ENCODE data around the gene EMX2. TPM values are rescaled to one million over a fixed set of nuclear protein-coding genes. Genes with fewer than 3 reads are reported as not detected.
A peak's percentile ranks its signal among the peaks of the same experiment; 100 is the strongest.
"Not testable (repeated sequence)": the region's sequence is repeated elsewhere in the genome, so short reads cannot be mapped to it uniquely, and the experiment has no call there.

The EMX2 gene
- 0.95 TPM for total RNA-seq
- polyA plus RNA-seq: 5.0 TPM

- H3K27ac ChIP-seq (ENCODE audit: low read depth): no peak within 1 kb of the TSS
- DNase-seq (ENCODE audit: extremely low spot score): no peak
- peak within 1 kb of the TSS; percentile 33 for H3K4me3 ChIP-seq (ENCODE audit: low read depth, low read length)
- 5% methylated on average over 26 of the region's 26 CpGs for WGBS
- peaks cover 2% of the 10 kb centered on the region for H3K4me1 ChIP-seq (ENCODE audit: insufficient read depth)
- no peaks in the 10 kb centered on the region for H3K36me3 ChIP-seq (ENCODE audit: insufficient read depth)
Measured at GRCh38 chr10:117542706-117543224, at the start of gene EMX2. Gene EMX2 (plus strand): TSS chr10:117542746. CDS start chr10:117543268, 522 bp downstream.

GRCh38 chr10:117496031-117496430 lies 46.5 kb upstream of the EMX2 start:
- H3K4me1 ChIP-seq (ENCODE audit: insufficient read depth): no peaks in the 10 kb centered on the region
- WGBS: 55% methylated on average over 5 of the region's 5 CpGs
- no peak overlapping the region for H3K4me3 ChIP-seq (ENCODE audit: low read depth, low read length)
- no peak for DNase-seq (ENCODE audit: extremely low spot score)
- no peak overlapping the region for H3K27ac ChIP-seq (ENCODE audit: low read depth)
- H3K36me3 ChIP-seq (ENCODE audit: insufficient read depth): no peaks in the 10 kb centered on the region

- no peaks in the 10 kb centered on the region for H3K36me3 ChIP-seq (ENCODE audit: insufficient read depth)
- H3K4me1 ChIP-seq (ENCODE audit: insufficient read depth): no peaks in the 10 kb centered on the region
- H3K27ac ChIP-seq (ENCODE audit: low read depth): no peak overlapping the region
- DNase-seq (ENCODE audit: extremely low spot score): peak; percentile 62
- 7% methylated on average over 17 of the region's 17 CpGs for WGBS
- no peak overlapping the region for H3K4me3 ChIP-seq (ENCODE audit: low read depth, low read length)
Measured at GRCh38 chr10:117496616-117497028, 45.9 kb upstream of the EMX2 start.

DNA sequence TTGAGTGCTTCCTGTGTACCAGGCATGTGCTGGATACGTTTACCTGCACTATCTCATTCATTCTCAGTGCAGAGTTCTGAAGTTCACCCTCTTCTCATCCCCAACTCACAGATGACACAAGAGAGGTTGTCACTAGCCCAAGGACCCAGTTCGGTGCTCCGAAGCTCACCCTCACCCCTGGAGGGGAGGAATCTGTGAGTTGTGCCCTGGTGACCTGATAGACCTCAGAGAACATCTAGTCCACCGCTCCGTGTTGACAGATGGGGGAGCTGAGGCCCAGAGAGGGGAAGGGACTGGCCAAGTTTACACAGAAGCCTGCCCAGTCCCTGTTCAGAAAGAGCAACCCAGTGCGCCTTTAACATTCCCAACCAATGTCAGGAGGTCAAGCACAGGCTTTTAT lies 44.8 kb upstream of the EMX2 start:
- no peaks in the 10 kb centered on the region for H3K4me1 ChIP-seq (ENCODE audit: insufficient read depth)
- H3K36me3 ChIP-seq (ENCODE audit: insufficient read depth): no peaks in the 10 kb centered on the region
- 83% methylated on average over 6 of the region's 6 CpGs for WGBS
- H3K27ac ChIP-seq (ENCODE audit: low read depth): no peak overlapping the region
- no peak for DNase-seq (ENCODE audit: extremely low spot score)
- no peak overlapping the region for H3K4me3 ChIP-seq (ENCODE audit: low read depth, low read length)

- 77% methylated on average over 12 of the region's 12 CpGs for WGBS
- Histone ChIP-seq H3K4me1 (ENCODE audit: insufficient read depth) (no peaks in the 10 kb centered on the region), H3K36me3 (ENCODE audit: insufficient read depth) (no peaks in the 10 kb centered on the region), H3K27ac (ENCODE audit: low read depth) (no peak overlapping the region), H3K4me3 (ENCODE audit: low read depth, low read length) (no peak overlapping the region)
- DNase-seq (ENCODE audit: extremely low spot score): no peak
Measured at GRCh38 chr10:117499248-117500105, 43.1 kb upstream of the EMX2 start.

- no peak for DNase-seq (ENCODE audit: extremely low spot score)
- H3K4me1 ChIP-seq (ENCODE audit: insufficient read depth): no peaks in the 10 kb centered on the region
- H3K27ac ChIP-seq (ENCODE audit: low read depth): no peak overlapping the region
- no peak overlapping the region for H3K4me3 ChIP-seq (ENCODE audit: low read depth, low read length)
- H3K36me3 ChIP-seq (ENCODE audit: insufficient read depth): no peaks in the 10 kb centered on the region
- WGBS: 85% methylated on average over 5 of the region's 5 CpGs
Measured at GRCh38 chr10:117500456-117500855, 42.1 kb upstream of the EMX2 start.

DNA sequence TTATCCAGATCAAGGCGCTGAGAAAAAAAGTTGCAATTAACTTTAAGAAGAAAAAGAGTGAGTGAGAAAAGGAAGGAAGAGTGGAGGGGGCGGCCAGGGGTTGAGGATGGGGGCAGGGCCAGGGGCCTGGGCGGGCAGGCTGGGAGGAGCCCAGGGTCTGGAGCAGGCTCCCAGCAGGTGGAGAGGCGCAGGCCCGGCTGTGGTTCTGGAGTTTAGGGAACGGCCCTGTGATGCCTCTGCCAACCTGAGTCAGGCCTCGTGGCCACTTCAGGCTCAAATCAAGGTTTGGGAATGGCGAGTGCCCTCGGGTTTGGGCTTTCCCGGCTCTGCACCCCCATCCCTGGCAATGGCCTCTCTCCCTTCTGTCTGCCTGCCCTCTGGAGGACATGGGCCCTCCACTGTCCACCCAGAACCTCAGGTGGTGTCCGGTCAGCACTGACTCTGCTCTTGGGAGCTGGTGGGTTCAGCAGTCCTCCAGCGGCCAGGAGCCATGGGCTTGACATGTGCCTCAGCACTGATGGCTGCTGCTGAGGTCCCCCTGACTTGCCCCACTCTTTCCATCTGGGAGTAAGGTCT lies 41.0 kb upstream of the EMX2 start:
- H3K4me1 ChIP-seq (ENCODE audit: insufficient read depth): no peaks in the 10 kb centered on the region
- H3K27ac ChIP-seq (ENCODE audit: low read depth): no peak overlapping the region
- no peaks in the 10 kb centered on the region for H3K36me3 ChIP-seq (ENCODE audit: insufficient read depth)
- no peak overlapping the region for H3K4me3 ChIP-seq (ENCODE audit: low read depth, low read length)
- no peak for DNase-seq (ENCODE audit: extremely low spot score)
- WGBS: 87% methylated on average over 12 of the region's 12 CpGs

DNA sequence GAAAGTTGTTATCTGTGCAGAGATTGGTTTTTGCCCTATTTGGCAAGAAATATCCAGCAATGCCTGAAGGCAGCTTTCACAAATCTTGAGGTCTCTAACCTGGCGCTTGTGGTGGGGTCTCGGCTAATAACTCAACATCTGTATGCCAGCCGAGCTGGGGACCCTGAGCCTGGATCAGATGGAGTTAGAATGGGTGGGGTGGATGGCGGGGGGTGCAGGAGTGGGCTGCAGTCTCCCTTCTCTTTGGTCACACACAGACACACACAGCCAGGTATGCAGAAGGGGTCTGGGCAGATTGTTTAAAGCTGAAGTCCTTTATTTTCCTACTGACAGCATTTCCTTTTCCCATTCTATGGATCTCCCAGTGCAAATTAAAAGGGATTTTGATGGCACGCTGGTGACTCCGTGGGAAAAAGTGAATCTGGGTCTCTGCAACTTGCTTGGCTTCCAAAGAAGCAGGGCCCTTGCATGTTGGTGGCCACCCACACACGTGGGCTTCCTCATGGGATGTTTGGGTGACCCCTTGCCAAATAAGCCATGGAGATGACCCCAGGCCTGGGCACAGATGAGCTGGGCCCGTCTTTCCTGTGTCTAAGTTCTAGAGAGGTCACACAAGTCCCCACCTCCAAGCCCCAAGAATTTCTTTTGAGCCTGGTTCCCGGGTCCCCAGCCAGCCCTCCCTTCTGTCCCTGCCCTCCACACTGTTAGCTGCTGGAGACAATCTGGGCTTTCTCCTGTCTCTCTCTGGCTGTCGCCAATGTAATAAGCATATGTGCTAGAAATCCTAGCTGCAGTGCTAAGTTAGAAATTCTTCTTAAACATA lies 39.9 kb upstream of the EMX2 start:
- no peak overlapping the region for H3K4me3 ChIP-seq (ENCODE audit: low read depth, low read length)
- no peaks in the 10 kb centered on the region for H3K4me1 ChIP-seq (ENCODE audit: insufficient read depth)
- H3K27ac ChIP-seq (ENCODE audit: low read depth): no peak overlapping the region
- no peaks in the 10 kb centered on the region for H3K36me3 ChIP-seq (ENCODE audit: insufficient read depth)
- 74% methylated on average over 10 of the region's 10 CpGs for WGBS
- no peak for DNase-seq (ENCODE audit: extremely low spot score)

DNA sequence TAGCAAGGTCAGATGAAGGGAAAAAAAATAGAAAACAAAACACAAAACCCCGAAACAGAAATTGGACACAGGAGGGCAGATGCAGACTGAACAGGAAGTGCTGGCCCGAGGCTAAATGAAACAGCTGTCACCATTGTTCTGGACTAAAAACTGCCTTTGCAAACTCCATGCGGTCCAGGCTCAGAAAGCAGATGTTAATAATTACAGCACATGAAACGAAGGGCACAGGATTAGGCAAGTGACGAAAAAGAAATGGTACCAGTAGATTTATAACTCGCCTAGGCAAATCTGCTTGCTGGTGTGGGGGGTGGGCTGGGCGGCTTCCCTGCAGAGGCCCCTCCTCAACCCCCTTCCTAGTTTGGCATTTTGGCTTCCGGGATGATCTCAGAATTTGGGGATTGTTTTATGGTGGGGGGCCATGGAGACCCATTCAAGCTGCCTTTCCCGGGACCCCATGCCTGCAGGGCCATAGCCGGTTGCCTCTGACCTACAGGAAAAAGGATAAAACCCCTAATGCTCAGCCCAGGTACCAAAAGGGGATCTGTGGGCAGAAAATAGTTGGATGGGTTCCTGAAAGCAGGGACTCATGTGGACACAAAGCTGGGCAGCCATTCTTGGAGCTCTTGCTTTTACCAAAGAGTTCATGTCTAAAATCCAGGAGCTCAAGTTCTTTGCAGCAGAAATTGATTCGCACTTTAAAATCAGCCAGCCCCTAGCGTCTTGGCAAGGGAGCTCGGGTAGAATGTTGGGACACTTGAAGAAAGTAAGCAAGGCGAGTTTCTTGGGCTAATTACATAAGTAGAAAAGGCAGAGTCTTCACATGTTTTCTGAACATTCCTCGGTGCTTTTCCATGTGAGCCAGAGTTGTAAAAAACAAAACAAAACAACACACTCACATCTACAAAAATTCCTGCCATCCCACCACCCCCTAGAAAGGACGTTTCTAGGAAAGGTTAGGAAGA lies 39.0 kb upstream of the EMX2 start:
- DNase-seq (ENCODE audit: extremely low spot score): peak; percentile 25
- Histone ChIP-seq H3K27ac (ENCODE audit: low read depth) (no peak overlapping the region), H3K4me1 (ENCODE audit: insufficient read depth) (no peaks in the 10 kb centered on the region), H3K36me3 (ENCODE audit: insufficient read depth) (no peaks in the 10 kb centered on the region), H3K4me3 (ENCODE audit: low read depth, low read length) (no peak overlapping the region)
- 45% methylated on average over 16 of the region's 16 CpGs for WGBS

GRCh38 chr10:117504562-117504961 lies 38.0 kb upstream of the EMX2 start:
- Histone ChIP-seq H3K4me3 (ENCODE audit: low read depth, low read length) (no peak overlapping the region), H3K4me1 (ENCODE audit: insufficient read depth) (no peaks in the 10 kb centered on the region), H3K36me3 (ENCODE audit: insufficient read depth) (no peaks in the 10 kb centered on the region), H3K27ac (ENCODE audit: low read depth) (no peak overlapping the region)
- no peak for DNase-seq (ENCODE audit: extremely low spot score)
- 87% methylated on average over 8 of the region's 8 CpGs for WGBS

GRCh38 chr10:117507081-117507480 lies 35.5 kb upstream of the EMX2 start:
- not testable (repeated sequence) for H3K4me3 ChIP-seq (ENCODE audit: low read depth, low read length); DNase-seq (ENCODE audit: extremely low spot score); H3K36me3 ChIP-seq (ENCODE audit: insufficient read depth); H3K4me1 ChIP-seq (ENCODE audit: insufficient read depth); H3K27ac ChIP-seq (ENCODE audit: low read depth)
- 89% methylated on average over 7 of the region's 7 CpGs for WGBS

- DNase-seq (ENCODE audit: extremely low spot score): no peak
Measured at GRCh38 chr10:117509573-117509972, 33.0 kb upstream of the EMX2 start.

More at GRCh38 chr10:117509573-117509972, 33.0 kb upstream of the EMX2 start:
- Histone ChIP-seq H3K27ac (ENCODE audit: low read depth) (no peak overlapping the region), H3K4me1 (ENCODE audit: insufficient read depth) (no peaks in the 10 kb centered on the region), H3K36me3 (ENCODE audit: insufficient read depth) (no peaks in the 10 kb centered on the region), H3K4me3 (ENCODE audit: low read depth, low read length) (no peak overlapping the region)
- WGBS: 95% methylated on average over 7 of the region's 7 CpGs
